Thyroid gland (tissue), 4 donors: ENCODE results near the gene KIF12.

Experiments used
- POLR2A ChIP-seq, 2 donors: fragments of 450-650 bp; IDR thresholded peaks; one replicate each; pipeline ENCODE4 v1.6.1; 2017; ENCODE audit warnings: antibody characterized with exemption in 2 of 2, mild to moderate bottlenecking in 2 of 2, moderate library complexity in 1 of 2
- TF ChIP-seq, protein P1 (sequence below), 6 experiments: fragments of 200-600 bp in 3 of 6; fragments of 450-650 bp in 3 of 6; sonication (generic) in 3 of 6; IDR thresholded peaks; one replicate each; pipeline ENCODE4 v1.5.1; 2016 to 2019; ENCODE audit warnings: antibody characterized with exemption in 6 of 6, mild to moderate bottlenecking in 2 of 6, inconsistent platforms in 1 of 6, moderate library complexity in 1 of 6

- TF ChIP-seq, protein P1, sequence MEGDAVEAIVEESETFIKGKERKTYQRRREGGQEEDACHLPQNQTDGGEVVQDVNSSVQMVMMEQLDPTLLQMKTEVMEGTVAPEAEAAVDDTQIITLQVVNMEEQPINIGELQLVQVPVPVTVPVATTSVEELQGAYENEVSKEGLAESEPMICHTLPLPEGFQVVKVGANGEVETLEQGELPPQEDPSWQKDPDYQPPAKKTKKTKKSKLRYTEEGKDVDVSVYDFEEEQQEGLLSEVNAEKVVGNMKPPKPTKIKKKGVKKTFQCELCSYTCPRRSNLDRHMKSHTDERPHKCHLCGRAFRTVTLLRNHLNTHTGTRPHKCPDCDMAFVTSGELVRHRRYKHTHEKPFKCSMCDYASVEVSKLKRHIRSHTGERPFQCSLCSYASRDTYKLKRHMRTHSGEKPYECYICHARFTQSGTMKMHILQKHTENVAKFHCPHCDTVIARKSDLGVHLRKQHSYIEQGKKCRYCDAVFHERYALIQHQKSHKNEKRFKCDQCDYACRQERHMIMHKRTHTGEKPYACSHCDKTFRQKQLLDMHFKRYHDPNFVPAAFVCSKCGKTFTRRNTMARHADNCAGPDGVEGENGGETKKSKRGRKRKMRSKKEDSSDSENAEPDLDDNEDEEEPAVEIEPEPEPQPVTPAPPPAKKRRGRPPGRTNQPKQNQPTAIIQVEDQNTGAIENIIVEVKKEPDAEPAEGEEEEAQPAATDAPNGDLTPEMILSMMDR (IDR thresholded peaks at IDR 0.05), result no peak
- TF ChIP-seq POLR2A (IDR thresholded peaks at IDR 0.05), result no peak
Measured at GRCh38 chr9:114131808-114132549, 32.9 kb upstream of the KIF12 start.
